NCI-H2196 treated with DMSO at 0.1 percent for 48 hours (cell line): ENCODE measurements around the gene ATP4B.

Experiments
- DNase-seq: peaks from one replicate; lab custom pipeline; 2025; ENCODE audit not compliant: unreplicated experiment; lab: John Stamatoyannopoulos, UW

The ATP4B gene

DNA sequence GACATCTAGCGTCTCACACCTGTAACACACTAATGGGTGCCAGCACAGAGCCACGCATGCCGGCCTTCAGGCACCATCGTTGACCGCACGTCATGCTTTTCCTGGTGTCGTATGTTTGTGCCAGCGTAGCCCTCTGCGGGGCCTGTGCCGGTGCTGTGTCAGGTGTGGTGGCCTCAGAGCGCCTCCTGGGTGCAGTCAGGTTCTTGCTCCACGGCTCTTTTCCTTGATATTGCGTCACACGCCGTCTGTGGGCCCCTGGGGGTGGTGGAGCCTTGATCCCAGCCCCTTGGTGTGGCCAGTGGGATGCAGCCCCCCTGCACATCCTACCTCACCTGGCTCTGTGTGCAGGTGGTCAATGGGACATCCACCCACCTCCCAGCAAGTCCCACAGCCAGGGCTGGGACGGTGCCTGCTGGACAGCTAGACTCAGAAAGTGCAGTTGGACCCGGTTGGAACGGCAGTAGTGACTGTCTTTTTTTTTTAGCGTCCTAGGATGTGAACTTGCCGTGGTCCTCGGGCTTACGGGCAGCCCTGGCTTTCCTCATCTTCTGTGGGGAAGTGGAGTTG lies 48.9 kb downstream of the ATP4B start:
- no peak for DNase-seq

- DNase-seq: no peak
Measured at GRCh38 chr13:113607889-113608635, 49.9 kb downstream of the ATP4B start.

- no peak for DNase-seq
Measured at GRCh38 chr13:113607056-113607888, 50.7 kb downstream of the ATP4B start.

DNA sequence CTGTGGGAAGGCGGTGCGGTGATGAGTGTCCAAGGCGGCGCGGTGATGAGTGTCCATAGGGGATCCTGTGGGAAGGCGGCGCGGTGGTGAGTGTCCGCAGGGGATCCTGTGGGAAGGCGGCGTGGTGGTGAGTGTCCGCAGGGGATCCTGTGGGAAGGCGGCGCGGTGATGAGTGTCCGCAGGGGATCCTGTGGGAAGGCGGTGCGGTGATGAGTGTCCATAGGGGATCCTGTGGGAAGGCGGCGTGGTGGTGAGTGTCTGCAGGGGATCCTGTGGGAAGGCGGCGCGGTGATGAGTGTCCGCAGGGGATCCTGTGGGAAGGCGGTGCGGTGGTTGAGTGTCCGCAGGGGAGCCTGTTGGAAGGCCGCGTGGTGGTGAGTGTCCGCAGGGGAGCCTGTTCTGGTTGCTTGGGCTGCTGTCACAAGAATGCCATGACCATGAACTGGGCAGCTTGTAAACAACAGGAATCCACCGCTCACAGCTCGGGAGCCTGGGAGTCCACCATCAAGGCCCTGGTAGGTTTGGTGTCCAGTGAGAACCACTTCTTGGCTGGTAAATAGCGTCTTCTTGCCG lies 52.0 kb downstream of the ATP4B start:
- DNase-seq: no peak

DNA sequence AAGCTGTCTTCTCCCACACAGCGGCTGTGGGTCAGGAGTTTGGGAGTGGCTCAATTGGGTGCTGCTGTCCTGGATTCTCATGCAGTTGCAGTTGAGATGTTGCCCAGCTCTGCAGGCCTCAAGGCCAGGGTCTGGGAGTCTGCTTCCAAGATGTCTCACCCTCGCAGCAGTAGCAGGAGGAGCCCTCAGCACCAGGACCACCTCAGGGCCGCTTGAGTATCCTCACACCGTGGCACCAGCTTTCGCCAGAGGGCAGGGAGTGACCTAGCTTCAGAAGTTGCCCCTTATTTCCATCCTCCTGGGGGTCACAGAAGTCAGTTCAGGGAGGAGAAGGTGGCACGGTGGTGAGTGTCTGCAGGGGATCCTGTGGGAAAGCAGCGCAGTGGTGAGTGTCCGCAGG lies 52.5 kb downstream of the ATP4B start:
- no peak for DNase-seq

- no peak for DNase-seq
Measured at GRCh38 chr13:113604186-113604585, 53.8 kb downstream of the ATP4B start.

DNA sequence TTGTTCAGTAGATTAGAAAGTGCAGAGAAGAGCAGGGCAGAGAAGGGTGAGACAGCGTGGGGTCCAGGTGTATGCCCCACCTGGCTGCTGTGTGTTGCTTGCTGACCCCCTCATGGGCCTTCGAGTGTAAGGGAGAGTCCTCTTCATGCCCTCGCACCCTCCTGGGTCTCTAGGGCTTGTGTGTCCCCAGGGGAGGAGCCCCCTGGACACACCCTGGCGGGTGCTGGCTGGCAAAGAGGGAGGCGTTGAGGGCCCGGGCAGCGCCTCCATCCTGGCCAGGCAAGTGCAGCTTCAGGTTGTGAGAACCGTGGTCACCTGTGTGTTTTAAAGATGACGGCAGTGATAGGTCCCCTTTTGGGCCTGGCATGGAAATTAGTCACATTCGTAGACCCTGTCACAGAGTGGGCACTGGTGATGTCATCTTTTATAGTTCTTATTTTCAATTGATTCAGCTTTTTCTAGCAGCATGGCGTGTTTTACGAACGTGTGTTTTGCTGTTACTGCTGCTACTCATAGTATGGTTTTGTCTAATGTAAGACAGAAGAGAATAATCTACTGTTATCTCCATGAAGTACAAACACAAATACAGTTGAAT lies 54.8 kb downstream of the ATP4B start:
- DNase-seq: no peak

DNA sequence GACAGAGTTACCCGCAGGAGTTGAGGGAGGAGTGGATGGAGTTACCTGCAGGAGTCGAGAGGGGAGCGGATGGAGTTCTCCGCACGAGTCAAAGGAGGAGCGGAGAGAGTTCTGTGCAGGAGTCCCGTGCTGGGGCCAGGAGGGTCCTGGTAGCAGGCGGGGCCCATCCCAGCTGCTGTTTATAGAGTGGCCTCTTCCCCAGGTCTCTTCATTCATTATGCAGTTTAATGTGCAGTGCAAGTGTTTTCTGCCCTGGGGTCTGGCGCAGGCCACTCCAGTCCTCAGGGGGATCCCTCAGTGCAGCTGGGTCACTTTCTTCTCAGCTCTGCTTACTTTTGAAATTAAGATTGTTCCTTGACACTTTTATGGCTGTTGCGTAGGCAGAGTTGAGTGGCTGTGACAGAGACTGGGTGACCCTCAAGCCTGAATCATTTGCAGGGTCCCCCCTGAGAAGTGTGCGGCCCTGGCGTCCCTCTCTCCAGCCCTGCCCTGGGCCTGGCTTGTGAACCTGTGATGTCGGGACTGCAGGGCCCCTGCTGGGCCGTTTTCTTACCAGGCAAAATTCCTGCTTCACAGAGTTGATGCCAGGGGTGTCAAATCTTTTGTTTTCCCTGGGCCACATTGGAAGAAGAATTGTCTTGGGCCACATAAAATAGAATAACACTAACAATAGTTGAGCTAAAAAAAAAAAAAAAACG lies 55.6 kb downstream of the ATP4B start:
- DNase-seq: no peak

- no peak for DNase-seq
Measured at GRCh38 chr13:113601166-113602070, 56.6 kb downstream of the ATP4B start.

DNA sequence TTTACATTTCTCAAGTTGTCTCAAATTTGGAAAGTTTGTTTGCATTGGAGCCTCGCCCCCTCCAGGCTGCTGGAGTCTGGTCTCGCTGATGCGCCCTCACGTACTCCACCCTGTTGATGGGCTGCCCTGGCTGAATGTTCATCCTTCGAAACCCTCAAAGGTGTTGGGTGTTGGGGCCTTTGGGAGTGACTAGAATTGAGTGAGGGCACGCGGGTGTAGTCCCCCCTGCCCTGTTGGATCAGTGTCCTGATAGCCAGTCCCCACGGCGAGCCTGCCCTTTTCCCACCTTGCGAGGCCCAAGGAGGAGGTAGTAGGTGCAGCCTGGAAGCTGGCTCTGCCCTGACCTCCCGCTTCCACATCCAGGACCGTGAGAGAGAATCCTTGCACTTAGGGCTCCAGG lies 58.6 kb downstream of the ATP4B start:
- no peak for DNase-seq
